Body of pancreas (tissue), 4 donors: ENCODE results near the gene PRRT1.

Source experiments
- POLR2A ChIP-seq, 3 donors: fragments of 450-650 bp; IDR thresholded peaks; one replicate each; pipeline ENCODE4 v1.6.1; 2016; ENCODE audit warnings: antibody characterized with exemption in 3 of 3, mild to moderate bottlenecking in 2 of 3
- TF ChIP-seq, protein P1 (sequence below), 7 experiments: fragments of 450-650 bp in 4 of 7; fragments of 200-600 bp in 3 of 7; sonication (generic) in 3 of 7; IDR thresholded peaks; one replicate each; pipeline ENCODE4 v1.5.1; 2016 to 2019; ENCODE audit warnings: antibody characterized with exemption in 7 of 7

DNA sequence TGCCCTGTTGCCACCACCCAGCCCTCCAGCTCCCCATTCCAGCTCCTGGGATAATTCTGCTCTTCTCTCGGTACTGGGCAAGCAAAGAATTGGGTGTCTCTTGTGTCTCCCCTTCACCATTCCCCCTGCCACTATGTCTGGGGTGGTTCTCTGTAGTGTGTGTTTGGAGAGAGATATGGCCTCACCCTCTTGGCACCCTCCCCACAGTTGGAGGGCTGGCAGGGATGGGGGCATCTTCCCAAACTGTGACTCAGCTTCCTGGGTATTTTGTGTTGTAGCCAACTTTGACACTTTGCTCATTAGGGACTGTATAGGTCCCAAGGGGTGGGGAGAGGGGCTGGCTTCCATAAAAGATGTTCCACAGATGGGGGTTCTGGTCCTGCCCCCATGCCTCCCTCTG, 44.3 kb downstream of the PRRT1 start:
- TF ChIP-seq, protein P1, sequence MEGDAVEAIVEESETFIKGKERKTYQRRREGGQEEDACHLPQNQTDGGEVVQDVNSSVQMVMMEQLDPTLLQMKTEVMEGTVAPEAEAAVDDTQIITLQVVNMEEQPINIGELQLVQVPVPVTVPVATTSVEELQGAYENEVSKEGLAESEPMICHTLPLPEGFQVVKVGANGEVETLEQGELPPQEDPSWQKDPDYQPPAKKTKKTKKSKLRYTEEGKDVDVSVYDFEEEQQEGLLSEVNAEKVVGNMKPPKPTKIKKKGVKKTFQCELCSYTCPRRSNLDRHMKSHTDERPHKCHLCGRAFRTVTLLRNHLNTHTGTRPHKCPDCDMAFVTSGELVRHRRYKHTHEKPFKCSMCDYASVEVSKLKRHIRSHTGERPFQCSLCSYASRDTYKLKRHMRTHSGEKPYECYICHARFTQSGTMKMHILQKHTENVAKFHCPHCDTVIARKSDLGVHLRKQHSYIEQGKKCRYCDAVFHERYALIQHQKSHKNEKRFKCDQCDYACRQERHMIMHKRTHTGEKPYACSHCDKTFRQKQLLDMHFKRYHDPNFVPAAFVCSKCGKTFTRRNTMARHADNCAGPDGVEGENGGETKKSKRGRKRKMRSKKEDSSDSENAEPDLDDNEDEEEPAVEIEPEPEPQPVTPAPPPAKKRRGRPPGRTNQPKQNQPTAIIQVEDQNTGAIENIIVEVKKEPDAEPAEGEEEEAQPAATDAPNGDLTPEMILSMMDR (IDR thresholded peaks at IDR 0.05) = no peak
- TF ChIP-seq POLR2A (IDR thresholded peaks at IDR 0.05) = no peak
